Neuronal stem cell (in vitro differentiated cells): ENCODE measurements around the gene KREMEN1.

Source experiments
- DNase-seq: peaks from one replicate; pipeline ENCODE4 v3.0.0-alpha.2; 2013; ENCODE audit warnings: low spot score
- H2AFZ ChIP-seq: one replicate; pipeline ENCODE4 v1.6.1; 2013; ENCODE audit warnings: mild to moderate bottlenecking, low read length, inconsistent platforms
- H2AK5ac ChIP-seq: 2 replicates; pipeline ENCODE4 v1.6.1; 2013; ENCODE audit warnings: low read depth, mild to moderate bottlenecking, inconsistent platforms, low read length, moderate library complexity, mixed read lengths
- H2BK120ac ChIP-seq: 2 replicates; pipeline ENCODE4 v1.6.1; 2013; ENCODE audit warnings: low read depth, mild to moderate bottlenecking, inconsistent platforms, low read length, moderate library complexity, mixed read lengths
- H2BK12ac ChIP-seq: one replicate; pipeline ENCODE4 v1.6.1; 2013; ENCODE audit warnings: low read length, inconsistent platforms
- H2BK15ac ChIP-seq: 2 replicates; pipeline ENCODE4 v1.6.1; 2013; ENCODE audit warnings: mild to moderate bottlenecking, low read length, inconsistent platforms, mixed read lengths
- H2BK5ac ChIP-seq: one replicate; pipeline ENCODE4 v1.6.1; 2013; ENCODE audit warnings: inconsistent platforms, mild to moderate bottlenecking, low read length, moderate library complexity
- H3K14ac ChIP-seq: one replicate; pipeline ENCODE4 v1.6.1; 2013; ENCODE audit warnings: low read length, inconsistent platforms
- H3K18ac ChIP-seq: 2 replicates; pipeline ENCODE4 v1.6.1; 2013; ENCODE audit warnings: low read length, inconsistent platforms
- H3K23ac ChIP-seq: 2 replicates; pipeline ENCODE4 v1.6.1; 2013; ENCODE audit warnings: low read depth, mild to moderate bottlenecking, mixed read lengths, low read length, inconsistent platforms; ENCODE audit not compliant: poor library complexity
- H3K27ac ChIP-seq: replicated peaks from 3 replicates; pipeline ENCODE4 v1.5.1; 2013; ENCODE audit warnings: low read length, inconsistent platforms
- H3K27me3 ChIP-seq, 3 experiments: 2 replicates each; pipeline ENCODE4 v1.6.1; 2013; ENCODE audit warnings: low read length in 3 of 3, mild to moderate bottlenecking in 2 of 3, inconsistent platforms in 1 of 3, low read depth in 1 of 3, mixed read lengths in 1 of 3, moderate library complexity in 1 of 3; ENCODE audit not compliant: control insufficient read depth in 3 of 3, insufficient read depth in 3 of 3
- H3K36me3 ChIP-seq, 2 donors: replicated peaks in 1 of 2; 2 replicates each; pipeline ENCODE4 v1.6.1; 2013; ENCODE audit warnings: low read length in 2 of 2; ENCODE audit not compliant: control insufficient read depth in 2 of 2, insufficient read depth in 2 of 2
- H3K4ac ChIP-seq: 2 replicates; pipeline ENCODE4 v1.6.1; 2013; ENCODE audit warnings: inconsistent platforms, mild to moderate bottlenecking, low read length, moderate library complexity
- H3K4me1 ChIP-seq, 2 donors: 1 replicate in 1 of 2; 2 replicates in 1 of 2; pipeline ENCODE4 v1.6.1; 2013; ENCODE audit warnings: low read length in 2 of 2, low read depth in 1 of 2; ENCODE audit not compliant: control insufficient read depth in 2 of 2, insufficient read depth in 1 of 2
- H3K4me2 ChIP-seq: one replicate; pipeline ENCODE4 v1.6.1; 2013; ENCODE audit warnings: mild to moderate bottlenecking, low read length, inconsistent platforms; ENCODE audit not compliant: insufficient read depth, poor library complexity, severe bottlenecking
- H3K4me3 ChIP-seq, 2 donors: 2 replicates each; pipeline ENCODE4 v1.5.1; 2013; ENCODE audit warnings: low read length in 2 of 2, mild to moderate bottlenecking in 2 of 2, inconsistent platforms in 1 of 2, moderate library complexity in 1 of 2
- H3K79me1 ChIP-seq: one replicate; pipeline ENCODE4 v1.6.1; 2013; ENCODE audit warnings: low read depth, mild to moderate bottlenecking, inconsistent platforms, low read length, moderate library complexity
- H3K9ac ChIP-seq: one replicate; pipeline ENCODE4 v1.6.1; 2013; ENCODE audit warnings: mild to moderate bottlenecking, low read depth, low read length, inconsistent platforms; ENCODE audit not compliant: poor library complexity
- H3K9me3 ChIP-seq, 2 donors: replicated peaks in 1 of 2; 2 replicates each; pipeline versions ENCODE3 to v1.6.1; 2013; ENCODE audit warnings: low read length in 2 of 2, mild to moderate bottlenecking in 2 of 2, inconsistent platforms in 1 of 2, low read depth in 1 of 2, mixed read lengths in 1 of 2, moderate library complexity in 1 of 2; ENCODE audit not compliant: control insufficient read depth in 2 of 2, insufficient read depth in 1 of 2
- H4K8ac ChIP-seq: one replicate; pipeline ENCODE4 v1.6.1; 2013; ENCODE audit warnings: low read depth, mild to moderate bottlenecking, inconsistent platforms, low read length, moderate library complexity
- H4K91ac ChIP-seq: one replicate; pipeline ENCODE4 v1.6.1; 2013; ENCODE audit warnings: low read length, low read depth, mild to moderate bottlenecking, inconsistent platforms; ENCODE audit not compliant: poor library complexity
- WGBS, 2 donors: extraction: QIAGEN DNeasy Blood & Tissue Kit; methylation state at CpG; one replicate each; pipeline ENCODE4 v1.1.7; 2013; ENCODE audit warnings: missing lambda C conversion rate in 2 of 2, mixed read lengths in 1 of 2; ENCODE audit not compliant: insufficient read length in 2 of 2, insufficient replicate concordance in 1 of 2; ENCODE audit errors: extremely low coverage in 2 of 2; 5-methylcytosine and 5-hydroxymethylcytosine counted together

The KREMEN1 gene

DNA sequence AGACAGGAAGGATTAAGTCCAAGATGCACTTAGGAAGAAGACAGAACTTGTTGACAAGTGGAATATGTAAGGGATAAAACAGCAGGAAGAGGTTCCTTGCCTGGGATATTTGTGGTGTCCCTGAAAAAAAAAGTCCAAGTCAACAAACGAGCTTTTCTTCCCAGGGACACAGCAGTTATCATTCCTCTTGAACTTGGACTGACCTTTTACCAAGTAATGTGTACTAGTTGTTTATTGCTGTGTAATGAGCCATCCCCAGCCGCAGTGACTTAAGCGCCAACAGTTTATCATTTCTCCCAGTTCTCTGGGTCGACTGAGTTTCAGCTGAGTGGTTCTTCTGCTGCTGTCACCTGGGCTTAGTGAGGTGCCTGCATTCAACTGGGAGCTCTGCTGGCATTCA lies 37.0 kb downstream of the KREMEN1 start:
- no peak overlapping the region for H3K27ac ChIP-seq
- H3K18ac ChIP-seq, result no peak overlapping the region
- no peak overlapping the region for H3K14ac ChIP-seq
- no CpG with 5 or more reads among the region's 4 CpGs for WGBS, 2 donors
- no peak overlapping the region for H3K23ac ChIP-seq
- H2BK15ac ChIP-seq, result no peak overlapping the region
- no peak overlapping the region for H3K4me3 ChIP-seq
- H4K8ac ChIP-seq, result no peak overlapping the region
- H3K9ac ChIP-seq, result no peak overlapping the region
- H3K9me3 ChIP-seq, result no peaks in the 10 kb centered on the region
- DNase-seq, result no peak
- H3K4ac ChIP-seq, result no peak overlapping the region
- no peak overlapping the region for H2BK5ac ChIP-seq
- H2AFZ ChIP-seq, result no peak overlapping the region
- H2AK5ac ChIP-seq, result no peak overlapping the region
- H3K4me1 ChIP-seq, result peaks cover 0 to 4% of the 10 kb centered on the region in 2 donors
- H3K4me2 ChIP-seq, result no peak overlapping the region
- no peak overlapping the region for H4K91ac ChIP-seq
- H2BK12ac ChIP-seq, result no peak overlapping the region
- H3K79me1 ChIP-seq, result no peaks in the 10 kb centered on the region
- H2BK120ac ChIP-seq, result no peak overlapping the region
- no peaks in the 10 kb centered on the region for H3K27me3 ChIP-seq
- H3K36me3 ChIP-seq, result peaks cover 0 to 23% of the 10 kb centered on the region in 2 donors

DNA sequence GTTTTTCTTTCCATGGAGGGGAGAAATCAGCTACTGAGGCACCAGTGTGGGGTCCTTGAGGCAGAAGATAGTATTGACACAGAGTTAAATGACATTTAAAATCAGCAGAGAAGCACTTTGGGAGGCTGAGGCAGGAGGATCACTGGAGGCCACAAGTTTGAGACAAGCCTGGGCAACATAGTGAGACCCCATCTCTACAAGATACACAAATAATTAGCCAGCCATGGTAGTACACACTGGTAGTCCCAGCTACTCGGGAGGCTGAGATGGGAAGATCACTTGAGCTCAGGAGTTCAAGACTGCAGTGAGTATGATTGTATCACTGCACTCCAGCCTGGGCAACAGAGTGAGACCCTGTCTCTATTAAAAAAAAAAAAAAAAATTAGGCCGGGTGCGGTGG lies 38.1 kb downstream of the KREMEN1 start:
- no peak overlapping the region for H3K18ac ChIP-seq
- no peak overlapping the region for H2AK5ac ChIP-seq
- H3K27me3 ChIP-seq, result no peaks in the 10 kb centered on the region
- H3K14ac ChIP-seq, result no peak overlapping the region
- H2BK15ac ChIP-seq, result no peak overlapping the region
- H2BK120ac ChIP-seq, result no peak overlapping the region
- no peak overlapping the region for H3K4me3 ChIP-seq
- no peak overlapping the region for H3K27ac ChIP-seq
- H2BK12ac ChIP-seq, result no peak overlapping the region
- H3K4me2 ChIP-seq, result no peak overlapping the region
- no peak overlapping the region for H4K91ac ChIP-seq
- no peak overlapping the region for H2AFZ ChIP-seq
- H3K4me1 ChIP-seq, result peaks cover 0 to 4% of the 10 kb centered on the region in 2 donors
- no peaks in the 10 kb centered on the region for H3K79me1 ChIP-seq
- peaks cover 0 to 27% of the 10 kb centered on the region in 2 donors for H3K36me3 ChIP-seq
- no peak overlapping the region for H3K23ac ChIP-seq
- H3K9me3 ChIP-seq, result no peaks in the 10 kb centered on the region
- no peak overlapping the region for H2BK5ac ChIP-seq
- no peak overlapping the region for H4K8ac ChIP-seq
- DNase-seq, result no peak
- no peak overlapping the region for H3K9ac ChIP-seq
- no CpG with 5 or more reads among the region's 3 CpGs for WGBS, 2 donors
- H3K4ac ChIP-seq, result no peak overlapping the region

DNA sequence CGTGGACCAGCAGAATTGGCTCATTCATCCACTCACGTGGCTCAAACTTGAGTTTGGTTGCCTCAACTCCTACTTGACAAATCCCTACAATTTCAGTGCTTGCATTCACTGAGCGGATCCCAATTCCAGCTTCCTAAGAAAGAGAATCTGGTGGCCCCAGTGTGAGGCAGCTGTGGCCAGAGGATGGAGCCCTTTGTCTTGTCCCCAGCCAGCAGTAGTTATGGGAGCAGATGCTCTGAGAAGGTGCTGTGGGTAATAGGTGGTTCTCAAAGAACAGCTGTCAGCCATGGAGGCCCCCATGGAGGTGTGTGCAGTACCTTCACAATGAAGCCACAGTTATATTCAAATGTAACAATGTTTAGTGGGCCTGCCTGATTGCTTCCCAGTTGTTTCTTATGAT lies 39.3 kb downstream of the KREMEN1 start:
- Histone ChIP-seq H3K14ac (no peak overlapping the region), H3K4me1 (peaks cover 0 to 2% of the 10 kb centered on the region in 2 donors)
- DNase-seq, result no peak

DNA sequence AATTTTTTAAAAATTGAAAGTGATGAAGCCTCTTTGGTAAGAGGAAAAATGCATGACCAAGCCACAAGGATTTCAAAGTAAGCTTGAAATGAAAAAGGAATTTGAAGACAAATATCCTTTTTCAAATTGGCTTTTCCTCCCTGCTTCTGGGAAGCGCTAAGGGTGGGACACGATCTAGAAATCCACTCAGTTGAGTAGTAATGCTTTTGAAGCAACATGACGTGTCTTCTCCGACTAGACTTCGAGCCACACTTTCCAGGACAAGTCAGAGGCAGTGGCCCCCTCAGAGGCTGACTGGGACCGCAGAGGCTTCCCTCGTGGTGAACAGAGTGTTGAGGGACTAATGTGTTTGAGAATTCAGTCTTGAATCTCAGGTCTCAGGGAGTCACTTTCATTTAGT lies 39.8 kb downstream of the KREMEN1 start:
- Histone ChIP-seq H4K8ac (no peak overlapping the region), H3K27ac (no peak overlapping the region)

More for the DNA sequence above, 39.3 kb downstream of the KREMEN1 start:
- Histone ChIP-seq H3K27me3 (no peaks in the 10 kb centered on the region), H3K27ac (no peak overlapping the region), H3K4me3 (peak overlapping the region in 1 of 2 donors; percentile 9), H2AFZ (no peak overlapping the region), H3K79me1 (no peaks in the 10 kb centered on the region), H2BK120ac (no peak overlapping the region), H3K4me2 (no peak overlapping the region), H3K4ac (no peak overlapping the region), H2BK15ac (no peak overlapping the region), H3K9ac (no peak overlapping the region), H3K23ac (no peak overlapping the region), H4K8ac (no peak overlapping the region), H3K18ac (no peak overlapping the region), H4K91ac (no peak overlapping the region), H2BK12ac (no peak overlapping the region), H2AK5ac (no peak overlapping the region), H3K9me3 (peaks cover 0 to 2% of the 10 kb centered on the region in 2 donors), H3K36me3 (peaks cover 0 to 27% of the 10 kb centered on the region in 2 donors), H2BK5ac (no peak overlapping the region)
- no CpG with 5 or more reads among the region's 3 CpGs for WGBS, 2 donors

More for the DNA sequence above, 39.8 kb downstream of the KREMEN1 start:
- Histone ChIP-seq H3K27me3 (no peaks in the 10 kb centered on the region), H2BK12ac (no peak overlapping the region), H2BK120ac (no peak overlapping the region), H3K36me3 (peaks cover 0 to 30% of the 10 kb centered on the region in 2 donors), H2AFZ (no peak overlapping the region), H3K14ac (no peak overlapping the region), H3K4ac (no peak overlapping the region), H3K9me3 (peaks cover 0 to 2% of the 10 kb centered on the region in 2 donors), H2AK5ac (no peak overlapping the region), H2BK15ac (no peak overlapping the region), H3K4me2 (no peak overlapping the region), H3K18ac (no peak overlapping the region), H2BK5ac (no peak overlapping the region), H3K79me1 (no peaks in the 10 kb centered on the region), H3K4me3 (no peak overlapping the region), H3K9ac (no peak overlapping the region), H3K4me1 (peaks cover 0 to 2% of the 10 kb centered on the region in 2 donors), H4K91ac (no peak overlapping the region), H3K23ac (no peak overlapping the region)
- no peak for DNase-seq
- WGBS, 2 donors, result no CpG with 5 or more reads among the region's 7 CpGs
